HCT116 (cell line): ENCODE data around the gene MAFG. TPM values are rescaled to one million over a fixed set of nuclear protein-coding genes. Genes with fewer than 3 reads are reported as not detected.

Experiments
- ATAC-seq: fragments of 200-7000 bp; cut with Tn5 transposase; 2 replicates; pipeline ENCODE4 v1.9.1; 2020; ENCODE audit warnings: mild to moderate bottlenecking, moderate library complexity
- BruUV-seq: library from RNA; stranded (reverse); fragments of 400-500 nt; replicated peaks from 2 replicates; lab custom pipeline; 2021; lab: Mats Ljungman, UMichigan
- CTCF ChIA-PET: fragments of 300-600 bp; sonication (Branson Sonifier 250); formaldehyde crosslinking; loops from one replicate; lab custom pipeline; 2021; ENCODE audit warnings: antibody characterized with exemption; lab: Charles Lee
- POLR2A ChIA-PET: fragments of 300-600, 350-600 bp; sonication (Branson Sonifier 250); formaldehyde crosslinking; loops from one replicate; lab custom pipeline; 2021; ENCODE audit warnings: antibody characterized with exemption; lab: Charles Lee
- RAD21 ChIA-PET, 2 experiments: fragments of 300-600 bp; sonication (Branson Sonifier 250); formaldehyde crosslinking; loops; one replicate each; lab custom pipeline; 2023; ENCODE audit warnings: low total read pairs in 2 of 2; ENCODE audit not compliant: uncharacterized antibody in 2 of 2, unreplicated experiment in 2 of 2, low non-redundant PET in 1 of 2; lab: Charles Lee
- DNase-seq: peaks from one replicate; pipeline ENCODE4 v3.0.0-alpha.2; 2010; ENCODE audit warnings: low read depth, low spot score
- H2AFZ ChIP-seq: fragments of 200-600 bp; shearing (Covaris generic), sonication (generic); 2 replicates; pipeline ENCODE4 v1.6.1; 2017; ENCODE audit warnings: low read depth, mixed run types, mixed read lengths, antibody characterized with exemption, low read length; ENCODE audit not compliant: poor library complexity, severe bottlenecking
- H3K27ac ChIP-seq: 2 replicates; pipeline ENCODE4 v1.5.1; 2012; ENCODE audit warnings: low read depth, low read length
- H3K27me3 ChIP-seq: fragments of 200-600 bp; sonication (generic); 2 replicates; pipeline ENCODE4 v1.6.1; 2016; ENCODE audit warnings: mixed run types, low read length, mixed read lengths; ENCODE audit not compliant: insufficient read depth
- H3K36me3 ChIP-seq, 2 experiments: fragments of 200-500 bp in 1 of 2; fragments of 200-600 bp in 1 of 2; sonication (Bioruptor generic) in 1 of 2; sonication (generic) in 1 of 2; 2 replicates each; pipeline versions ENCODE4 v1.5.1 to v1.6.1; 2014 to 2016; ENCODE audit warnings: low read length in 2 of 2, inconsistent platforms in 1 of 2, mixed read lengths in 1 of 2, mixed run types in 1 of 2; ENCODE audit not compliant: insufficient read depth in 2 of 2, control insufficient read depth in 1 of 2
- H3K4me1 ChIP-seq, 2 experiments: fragments of 200-600 bp in 1 of 2; sonication (generic) in 1 of 2; 2 replicates each; pipeline versions ENCODE4 v1.5.1 to v1.6.1; 2012 to 2017; ENCODE audit warnings: low read length in 2 of 2, inconsistent platforms in 1 of 2, mild to moderate bottlenecking in 1 of 2, mixed read lengths in 1 of 2, mixed run types in 1 of 2, moderate library complexity in 1 of 2; ENCODE audit not compliant: insufficient read depth in 2 of 2, control insufficient read depth in 1 of 2
- H3K4me2 ChIP-seq: fragments of 200-600 bp; sonication (generic); 2 replicates; pipeline ENCODE4 v1.6.1; 2017; ENCODE audit warnings: mixed run types, low read length, mixed read lengths
- H3K4me3 ChIP-seq, 2 experiments: fragments of 200-600 bp in 1 of 2; sonication (generic) in 1 of 2; replicated peaks in 1 of 2; 2 replicates each; pipeline ENCODE4 v1.5.1; 2011 to 2016; ENCODE audit warnings: low read length in 2 of 2, control low read depth in 1 of 2, low read depth in 1 of 2, mild to moderate bottlenecking in 1 of 2, mixed read lengths in 1 of 2, mixed run types in 1 of 2
- H3K79me2 ChIP-seq: fragments of 200-600 bp; sonication (generic); 2 replicates; pipeline ENCODE4 v1.6.1; 2017; ENCODE audit warnings: mild to moderate bottlenecking, mixed run types, low read length, moderate library complexity, mixed read lengths; ENCODE audit not compliant: insufficient read depth
- H3K9ac ChIP-seq: fragments of 200-600 bp; sonication (generic); 2 replicates; pipeline ENCODE4 v1.6.1; 2016; ENCODE audit warnings: low read length, mixed read lengths
- H3K9me2 ChIP-seq: fragments of 200-600 bp; sonication (generic), shearing (Covaris generic); 2 replicates; pipeline ENCODE4 v1.6.1; 2017; ENCODE audit warnings: mixed run types, mild to moderate bottlenecking, moderate library complexity; ENCODE audit not compliant: insufficient read depth
- H3K9me3 ChIP-seq, 2 experiments: fragments of 200-500 bp in 1 of 2; fragments of 200-600 bp in 1 of 2; sonication (Bioruptor generic) in 1 of 2; sonication (generic) in 1 of 2; 2 replicates each; pipeline ENCODE4 v1.6.1; 2014 to 2017; ENCODE audit warnings: low read length in 2 of 2, mixed read lengths in 2 of 2, inconsistent platforms in 1 of 2, low read depth in 1 of 2, mild to moderate bottlenecking in 1 of 2, mixed run types in 1 of 2, moderate library complexity in 1 of 2; ENCODE audit not compliant: control insufficient read depth in 1 of 2, insufficient read depth in 1 of 2
- H4K20me1 ChIP-seq: fragments of 200-600 bp; sonication (generic), shearing (Covaris generic); 2 replicates; pipeline ENCODE4 v1.6.1; 2017; ENCODE audit warnings: mixed run types, mild to moderate bottlenecking, moderate library complexity; ENCODE audit not compliant: insufficient read depth
- CBX3 ChIP-seq: IDR thresholded peaks from 2 replicates; pipeline ENCODE4 v1.6.1; 2012; ENCODE audit warnings: low read depth
- EGR1 ChIP-seq: IDR thresholded peaks from 2 replicates; pipeline ENCODE4 v1.6.1; 2012; ENCODE audit warnings: low read depth
- ELF1 ChIP-seq: IDR thresholded peaks from 2 replicates; pipeline ENCODE4 v1.6.1; 2012; ENCODE audit warnings: low read depth, borderline replicate concordance
- EZH2 ChIP-seq: fragments of 200-600 bp; sonication (generic); IDR thresholded peaks from 2 replicates; pipeline ENCODE4 v1.6.1; 2017; ENCODE audit warnings: antibody characterized with exemption, mixed run types
- FOSL1 ChIP-seq: IDR thresholded peaks from 2 replicates; pipeline ENCODE4 v1.6.1; 2012; ENCODE audit warnings: low read depth
- POLR2AphosphoS5 ChIP-seq: IDR thresholded peaks from 2 replicates; pipeline ENCODE4 v1.6.1; 2011; ENCODE audit warnings: mild to moderate bottlenecking, low read depth, low read length, moderate library complexity
- RAD21 ChIP-seq: IDR thresholded peaks from 2 replicates; pipeline ENCODE4 v1.6.1; 2012; ENCODE audit warnings: low read depth, mild to moderate bottlenecking
- SIN3A ChIP-seq: IDR thresholded peaks from 2 replicates; pipeline ENCODE4 v1.6.1; 2012; ENCODE audit warnings: low read depth
- YY1 ChIP-seq: IDR thresholded peaks from 2 replicates; pipeline ENCODE4 v1.6.1; 2011; ENCODE audit warnings: low read length, low read depth, moderate library complexity, mild to moderate bottlenecking; ENCODE audit not compliant: insufficient replicate concordance; ENCODE audit errors: extremely low read depth
- ZFX ChIP-seq: fragments of 450-650 bp; IDR thresholded peaks from 2 replicates; pipeline ENCODE4 v1.6.1; 2017
- ZNF274 ChIP-seq: fragments of 200-500 bp; sonication (Bioruptor generic); IDR thresholded peaks from 2 replicates; pipeline ENCODE4 v1.6.1; 2014; ENCODE audit warnings: mild to moderate bottlenecking, low read depth, low read length, inconsistent platforms
- intact Hi-C: fragments of 100-400 bp; cut with micrococcal nuclease; formaldehyde crosslinking; loops from 2 replicates; pipeline ENCODE4 v1.10.0; 2022
- total RNA-seq: library from RNA; stranded (reverse); gene quantifications from one replicate; pipeline ENCODE4 v1.2.1, GENCODE V29; 2021; ENCODE audit not compliant: unreplicated experiment
- TF ChIP-seq, protein P1 (sequence below): IDR thresholded peaks from 2 replicates; pipeline ENCODE4 v1.6.1; 2012; ENCODE audit warnings: low read depth
- TF ChIP-seq, protein P2 (sequence below): IDR thresholded peaks from 2 replicates; pipeline ENCODE4 v1.6.1; 2012
- TF ChIP-seq, protein P3 (sequence below), 3 experiments: fragments of 200-600 bp in 1 of 3; sonication (generic) in 1 of 3; IDR thresholded peaks in 2 of 3; conservative IDR thresholded peaks in 1 of 3; 2 replicates each; pipeline ENCODE4 v1.5.1; 2012 to 2017; ENCODE audit warnings: low read depth in 2 of 3, low read length in 2 of 3, antibody characterized with exemption in 1 of 3, borderline replicate concordance in 1 of 3, control low read depth in 1 of 3, mild to moderate bottlenecking in 1 of 3, mixed read lengths in 1 of 3, mixed run types in 1 of 3, moderate library complexity in 1 of 3; ENCODE audit not compliant: insufficient read depth in 1 of 3
- TF ChIP-seq, protein P4 (sequence below): IDR thresholded peaks from 2 replicates; pipeline ENCODE4 v1.6.1; 2012

The MAFG gene
- total RNA-seq, 1 experiment from 2014 or later, result 46.8 TPM

DNA sequence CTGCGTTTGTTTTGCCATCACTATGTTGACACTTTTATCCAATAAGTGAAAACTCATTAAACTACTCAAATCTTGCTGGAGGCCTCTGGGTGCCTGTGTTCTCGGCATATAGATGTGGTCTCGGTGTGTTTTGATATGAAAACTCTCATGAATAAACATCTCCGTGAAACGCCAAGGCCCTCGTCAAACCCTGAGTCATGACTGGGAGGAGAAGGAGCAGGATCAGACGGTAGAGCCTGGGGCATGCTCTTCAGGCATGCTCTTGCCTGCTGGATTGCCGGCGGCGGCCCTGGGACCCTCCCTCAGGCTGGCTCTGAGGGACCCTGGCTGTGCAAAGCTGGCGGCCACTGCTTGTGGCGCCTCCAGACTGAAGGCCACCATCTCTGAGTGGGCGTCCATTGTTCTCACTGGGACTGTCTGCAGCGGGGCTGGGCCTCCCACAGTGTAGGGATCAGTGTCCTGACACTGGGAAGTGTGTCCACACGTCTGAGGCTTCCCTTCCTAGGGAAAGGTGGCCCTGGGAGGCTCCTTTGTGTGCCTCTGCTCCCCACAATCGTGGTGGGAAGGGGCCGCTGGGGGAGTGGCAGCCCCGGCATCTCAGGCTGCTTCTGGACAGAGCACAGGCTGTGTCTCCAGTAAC, 27.2 kb downstream of the MAFG start:
- H2AFZ ChIP-seq, result no peak overlapping the region
- H3K4me2 ChIP-seq, result no peak overlapping the region
- TF ChIP-seq ELF1 (no peak), RAD21 (no peak), YY1 (no peak), ZNF274 (no peak), EZH2 (no peak), CBX3 (no peak), ZFX (no peak), POLR2AphosphoS5 (no peak), EGR1 (no peak), FOSL1 (no peak), SIN3A (no peak)
- TF ChIP-seq, protein P1, sequence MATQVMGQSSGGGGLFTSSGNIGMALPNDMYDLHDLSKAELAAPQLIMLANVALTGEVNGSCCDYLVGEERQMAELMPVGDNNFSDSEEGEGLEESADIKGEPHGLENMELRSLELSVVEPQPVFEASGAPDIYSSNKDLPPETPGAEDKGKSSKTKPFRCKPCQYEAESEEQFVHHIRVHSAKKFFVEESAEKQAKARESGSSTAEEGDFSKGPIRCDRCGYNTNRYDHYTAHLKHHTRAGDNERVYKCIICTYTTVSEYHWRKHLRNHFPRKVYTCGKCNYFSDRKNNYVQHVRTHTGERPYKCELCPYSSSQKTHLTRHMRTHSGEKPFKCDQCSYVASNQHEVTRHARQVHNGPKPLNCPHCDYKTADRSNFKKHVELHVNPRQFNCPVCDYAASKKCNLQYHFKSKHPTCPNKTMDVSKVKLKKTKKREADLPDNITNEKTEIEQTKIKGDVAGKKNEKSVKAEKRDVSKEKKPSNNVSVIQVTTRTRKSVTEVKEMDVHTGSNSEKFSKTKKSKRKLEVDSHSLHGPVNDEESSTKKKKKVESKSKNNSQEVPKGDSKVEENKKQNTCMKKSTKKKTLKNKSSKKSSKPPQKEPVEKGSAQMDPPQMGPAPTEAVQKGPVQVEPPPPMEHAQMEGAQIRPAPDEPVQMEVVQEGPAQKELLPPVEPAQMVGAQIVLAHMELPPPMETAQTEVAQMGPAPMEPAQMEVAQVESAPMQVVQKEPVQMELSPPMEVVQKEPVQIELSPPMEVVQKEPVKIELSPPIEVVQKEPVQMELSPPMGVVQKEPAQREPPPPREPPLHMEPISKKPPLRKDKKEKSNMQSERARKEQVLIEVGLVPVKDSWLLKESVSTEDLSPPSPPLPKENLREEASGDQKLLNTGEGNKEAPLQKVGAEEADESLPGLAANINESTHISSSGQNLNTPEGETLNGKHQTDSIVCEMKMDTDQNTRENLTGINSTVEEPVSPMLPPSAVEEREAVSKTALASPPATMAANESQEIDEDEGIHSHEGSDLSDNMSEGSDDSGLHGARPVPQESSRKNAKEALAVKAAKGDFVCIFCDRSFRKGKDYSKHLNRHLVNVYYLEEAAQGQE, result no peak
- TF ChIP-seq, protein P2, sequence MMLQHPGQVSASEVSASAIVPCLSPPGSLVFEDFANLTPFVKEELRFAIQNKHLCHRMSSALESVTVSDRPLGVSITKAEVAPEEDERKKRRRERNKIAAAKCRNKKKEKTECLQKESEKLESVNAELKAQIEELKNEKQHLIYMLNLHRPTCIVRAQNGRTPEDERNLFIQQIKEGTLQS, result no peak
- TF ChIP-seq, protein P3, sequence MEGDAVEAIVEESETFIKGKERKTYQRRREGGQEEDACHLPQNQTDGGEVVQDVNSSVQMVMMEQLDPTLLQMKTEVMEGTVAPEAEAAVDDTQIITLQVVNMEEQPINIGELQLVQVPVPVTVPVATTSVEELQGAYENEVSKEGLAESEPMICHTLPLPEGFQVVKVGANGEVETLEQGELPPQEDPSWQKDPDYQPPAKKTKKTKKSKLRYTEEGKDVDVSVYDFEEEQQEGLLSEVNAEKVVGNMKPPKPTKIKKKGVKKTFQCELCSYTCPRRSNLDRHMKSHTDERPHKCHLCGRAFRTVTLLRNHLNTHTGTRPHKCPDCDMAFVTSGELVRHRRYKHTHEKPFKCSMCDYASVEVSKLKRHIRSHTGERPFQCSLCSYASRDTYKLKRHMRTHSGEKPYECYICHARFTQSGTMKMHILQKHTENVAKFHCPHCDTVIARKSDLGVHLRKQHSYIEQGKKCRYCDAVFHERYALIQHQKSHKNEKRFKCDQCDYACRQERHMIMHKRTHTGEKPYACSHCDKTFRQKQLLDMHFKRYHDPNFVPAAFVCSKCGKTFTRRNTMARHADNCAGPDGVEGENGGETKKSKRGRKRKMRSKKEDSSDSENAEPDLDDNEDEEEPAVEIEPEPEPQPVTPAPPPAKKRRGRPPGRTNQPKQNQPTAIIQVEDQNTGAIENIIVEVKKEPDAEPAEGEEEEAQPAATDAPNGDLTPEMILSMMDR (IDR thresholded peaks at IDR 0.05 in 2 of 3, conservative IDR thresholded peaks at IDR 0.05 in 1 of 3; ENCODE audit: borderline replicate concordance in 1 of 3, insufficient read depth in 1 of 3, low read depth in 2 of 3, low read length in 2 of 3), result no peak
- TF ChIP-seq, protein P4, sequence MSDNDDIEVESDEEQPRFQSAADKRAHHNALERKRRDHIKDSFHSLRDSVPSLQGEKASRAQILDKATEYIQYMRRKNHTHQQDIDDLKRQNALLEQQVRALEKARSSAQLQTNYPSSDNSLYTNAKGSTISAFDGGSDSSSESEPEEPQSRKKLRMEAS, result no peak
- peaks cover 24 to 52% of the 10 kb centered on the region in 2 experiments for H3K4me1 ChIP-seq
- no peak overlapping the region for H3K4me3 ChIP-seq
- no peaks in the 10 kb centered on the region for H3K9me3 ChIP-seq
- ChIA-PET CTCF (no interaction called here), POLR2A (no interaction called here), RAD21 (no interaction called here)
- H3K79me2 ChIP-seq, result peaks cover 3% of the 10 kb centered on the region; the same call in 1 of the 2 replicates
- no peak for ATAC-seq
- BruUV-seq, result no TSS peak
- no peak overlapping the region for H3K27ac ChIP-seq
- H3K27me3 ChIP-seq, result no peaks in the 10 kb centered on the region
- no peaks in the 10 kb centered on the region for H3K9me2 ChIP-seq
- no peaks in the 10 kb centered on the region for H4K20me1 ChIP-seq
- intact Hi-C loops, result no loop called here
- H3K9ac ChIP-seq, result no peak overlapping the region
- peaks cover 6 to 27% of the 10 kb centered on the region in 2 experiments; a peak in 2 of 4 replicates for H3K36me3 ChIP-seq
- DNase-seq, result no peak
